IPS-15b (cell line): Measurements from ENCODE around the gene CEACAM21.

Experiments
- H3K27me3 ChIP-seq: one replicate; pipeline ENCODE4 v1.6.1; 2013; ENCODE audit warnings: low read length; ENCODE audit not compliant: control insufficient read depth, insufficient read depth
- H3K36me3 ChIP-seq: one replicate; pipeline ENCODE4 v1.6.1; 2013; ENCODE audit warnings: low read length; ENCODE audit not compliant: control insufficient read depth, insufficient read depth
- H3K4me1 ChIP-seq: one replicate; pipeline ENCODE4 v1.6.1; 2013; ENCODE audit warnings: mild to moderate bottlenecking, low read length; ENCODE audit not compliant: control insufficient read depth, insufficient read depth
- H3K4me3 ChIP-seq: one replicate; pipeline ENCODE4 v1.5.1; 2013; ENCODE audit warnings: low read depth, low read length
- H3K9ac ChIP-seq: one replicate; pipeline ENCODE4 v1.6.1; 2013; ENCODE audit warnings: low read depth, mild to moderate bottlenecking, low read length
- H3K9me3 ChIP-seq: one replicate; pipeline ENCODE4 v1.6.1; 2013; ENCODE audit warnings: mild to moderate bottlenecking, low read length; ENCODE audit not compliant: control insufficient read depth, insufficient read depth

The CEACAM21 gene

DNA sequence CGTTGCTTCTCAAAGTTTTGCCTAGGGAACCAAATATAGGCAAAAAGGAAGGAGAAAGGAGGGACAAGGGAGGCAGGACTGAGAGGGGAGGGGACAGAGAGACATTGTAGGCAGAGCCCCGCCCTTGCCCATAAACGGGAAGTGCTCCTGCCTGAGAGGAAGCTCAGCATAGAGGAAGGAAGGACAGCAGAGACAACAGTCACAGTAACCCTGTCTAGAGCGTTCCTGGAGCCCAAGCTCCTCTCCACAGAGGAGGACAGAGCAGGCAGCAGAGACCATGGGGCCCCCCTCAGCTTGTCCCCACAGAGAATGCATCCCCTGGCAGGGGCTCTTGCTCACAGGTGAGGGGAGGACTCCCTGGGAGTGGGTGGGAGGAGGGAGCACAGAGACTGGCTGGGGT lies at the start of gene CEACAM21:
TSS of gene CEACAM21 (plus strand) at position 169 of the 400 bp plus-strand sequence. CDS start at position 278, 109 bp downstream.
- H3K4me1 ChIP-seq, result no peaks in the 10 kb centered on the region
- no peaks in the 10 kb centered on the region for H3K36me3 ChIP-seq
- no peak within 1 kb of the TSS for H3K9ac ChIP-seq
- no peak within 1 kb of the TSS for H3K4me3 ChIP-seq
- H3K9me3 ChIP-seq, result no peaks in the 10 kb centered on the region
- H3K27me3 ChIP-seq, result peaks cover 29% of the 10 kb centered on the region

DNA sequence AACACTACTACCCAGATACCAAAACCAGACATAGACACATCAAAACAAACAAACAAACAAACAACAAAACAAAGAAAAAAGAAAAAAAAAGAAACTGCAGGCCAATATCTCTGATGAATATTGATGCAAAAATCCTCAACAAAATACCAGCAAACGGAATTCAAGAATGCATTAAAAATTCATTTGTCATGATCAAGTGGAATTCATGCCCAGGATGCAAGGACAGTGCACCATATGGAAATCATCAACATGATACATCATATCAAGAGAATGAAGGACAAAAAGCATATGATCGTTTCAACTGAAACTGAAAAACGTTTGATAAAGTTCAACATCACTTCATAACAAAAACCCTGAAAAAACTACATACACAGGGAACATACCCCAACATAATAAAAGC lies 48.9 kb upstream of the CEACAM21 start:
- H3K4me1 ChIP-seq, result no peaks in the 10 kb centered on the region
- H3K36me3 ChIP-seq, result no peaks in the 10 kb centered on the region
- no peak overlapping the region for H3K9ac ChIP-seq
- no peak overlapping the region for H3K4me3 ChIP-seq
- H3K27me3 ChIP-seq, result peaks cover 58% of the 10 kb centered on the region
- peaks cover 2% of the 10 kb centered on the region for H3K9me3 ChIP-seq

DNA sequence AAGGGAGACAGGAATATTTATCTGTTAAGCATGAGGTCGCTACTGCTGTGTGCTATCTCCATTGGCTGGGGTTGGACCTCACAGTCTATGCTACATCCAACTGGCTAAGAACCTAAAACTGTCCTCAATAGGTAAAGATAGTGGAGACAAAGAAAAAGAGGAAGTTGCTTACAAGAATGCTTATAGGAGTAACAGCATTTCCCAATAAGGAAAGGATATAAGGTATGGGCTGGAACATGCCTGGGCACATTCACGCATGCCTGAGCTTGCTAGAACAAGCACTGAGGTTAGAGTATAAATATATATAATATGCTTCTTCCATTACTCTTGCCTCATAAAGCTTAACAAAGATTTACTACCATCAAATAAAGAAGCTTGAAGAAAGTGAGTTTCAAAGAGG lies 47.9 kb upstream of the CEACAM21 start:
- Histone ChIP-seq H3K9me3 (peaks cover 3% of the 10 kb centered on the region), H3K27me3 (peaks cover 48% of the 10 kb centered on the region), H3K9ac (no peak overlapping the region), H3K4me1 (no peaks in the 10 kb centered on the region), H3K4me3 (no peak overlapping the region), H3K36me3 (no peaks in the 10 kb centered on the region)

DNA sequence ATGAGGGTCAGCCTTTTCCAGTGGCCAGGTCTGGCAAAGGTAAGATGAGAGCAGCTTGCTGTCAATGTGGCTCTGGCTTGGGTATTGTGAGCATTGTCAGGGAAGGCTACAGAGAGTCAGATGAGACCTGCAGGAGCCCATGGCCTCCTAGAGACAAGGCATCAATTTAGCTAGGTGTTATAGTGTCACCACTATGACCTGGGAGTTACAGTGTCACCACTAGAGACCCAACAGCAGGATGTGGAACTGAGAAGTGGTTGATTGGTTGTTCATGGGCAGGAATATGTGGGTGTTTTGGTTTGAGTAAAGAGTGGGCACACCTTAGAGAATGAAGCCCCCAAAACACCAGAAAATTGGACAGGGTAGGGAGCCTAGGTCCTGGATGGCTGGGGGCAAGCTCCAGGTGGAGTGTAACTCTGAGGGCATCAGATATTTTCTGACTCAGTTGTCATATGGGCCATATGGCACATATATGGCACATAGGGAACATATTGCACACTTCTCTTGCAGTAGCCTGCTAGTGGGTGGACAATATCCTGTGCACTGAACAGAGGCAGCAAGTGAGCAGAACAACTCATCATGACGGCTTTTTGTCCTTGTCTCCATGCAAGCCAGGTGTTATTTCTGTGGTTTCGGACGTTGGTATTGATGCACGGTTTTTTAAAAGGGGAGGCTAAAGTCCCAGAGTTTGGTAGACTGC lies 46.3 kb upstream of the CEACAM21 start:
- H3K27me3 ChIP-seq, result peaks cover 32% of the 10 kb centered on the region
- H3K9me3 ChIP-seq, result peaks cover 3% of the 10 kb centered on the region
- no peak overlapping the region for H3K9ac ChIP-seq
- H3K36me3 ChIP-seq, result no peaks in the 10 kb centered on the region
- no peak overlapping the region for H3K4me3 ChIP-seq
- H3K4me1 ChIP-seq, result no peaks in the 10 kb centered on the region

DNA sequence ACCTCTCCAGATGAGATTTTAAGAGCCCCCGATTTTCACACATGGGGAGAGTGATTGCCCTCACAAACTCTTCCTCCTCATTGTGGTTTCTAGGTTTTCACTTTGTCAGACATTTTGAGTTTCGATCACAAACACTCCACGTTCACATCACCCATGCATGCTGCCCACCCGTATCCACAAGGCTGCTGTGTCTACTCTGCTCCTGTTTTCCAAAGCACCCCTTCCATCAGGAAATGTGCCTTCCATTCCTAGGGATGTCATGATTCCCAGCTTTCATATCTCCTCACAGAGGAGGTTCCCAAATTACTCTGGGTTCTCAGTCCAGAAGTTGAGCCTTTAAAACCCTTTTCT lies 45.8 kb upstream of the CEACAM21 start:
- Histone ChIP-seq H3K27me3 (peaks cover 27% of the 10 kb centered on the region), H3K36me3 (no peaks in the 10 kb centered on the region), H3K9me3 (peaks cover 3% of the 10 kb centered on the region), H3K4me3 (no peak overlapping the region), H3K4me1 (no peaks in the 10 kb centered on the region), H3K9ac (no peak overlapping the region)

DNA sequence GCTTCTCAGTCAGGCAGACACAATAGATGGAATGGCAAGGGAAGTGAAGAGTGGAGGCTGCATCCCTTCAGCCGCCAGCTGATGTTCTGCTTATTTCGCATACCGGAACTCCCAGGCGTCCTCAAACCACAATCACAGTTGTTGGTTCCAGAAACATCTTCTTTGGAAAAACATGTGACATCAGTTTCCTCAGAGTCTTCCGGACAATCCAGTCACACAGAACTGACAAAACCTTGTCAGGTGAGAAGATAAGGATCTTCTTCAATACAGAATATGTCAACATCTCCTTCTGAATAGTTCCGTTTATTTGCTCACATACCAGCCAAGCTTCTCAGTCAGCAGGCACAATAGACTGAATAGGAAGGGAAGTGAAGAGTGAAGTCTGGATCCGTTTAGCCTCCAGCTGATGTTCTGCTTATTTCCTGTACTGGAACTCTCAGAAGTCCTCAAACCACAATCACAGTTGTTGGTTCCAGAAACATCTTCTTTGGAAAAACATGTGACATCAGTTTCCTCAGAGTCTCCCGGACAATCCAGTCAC lies 45.1 kb upstream of the CEACAM21 start:
- H3K9ac ChIP-seq, result no peak overlapping the region

DNA sequence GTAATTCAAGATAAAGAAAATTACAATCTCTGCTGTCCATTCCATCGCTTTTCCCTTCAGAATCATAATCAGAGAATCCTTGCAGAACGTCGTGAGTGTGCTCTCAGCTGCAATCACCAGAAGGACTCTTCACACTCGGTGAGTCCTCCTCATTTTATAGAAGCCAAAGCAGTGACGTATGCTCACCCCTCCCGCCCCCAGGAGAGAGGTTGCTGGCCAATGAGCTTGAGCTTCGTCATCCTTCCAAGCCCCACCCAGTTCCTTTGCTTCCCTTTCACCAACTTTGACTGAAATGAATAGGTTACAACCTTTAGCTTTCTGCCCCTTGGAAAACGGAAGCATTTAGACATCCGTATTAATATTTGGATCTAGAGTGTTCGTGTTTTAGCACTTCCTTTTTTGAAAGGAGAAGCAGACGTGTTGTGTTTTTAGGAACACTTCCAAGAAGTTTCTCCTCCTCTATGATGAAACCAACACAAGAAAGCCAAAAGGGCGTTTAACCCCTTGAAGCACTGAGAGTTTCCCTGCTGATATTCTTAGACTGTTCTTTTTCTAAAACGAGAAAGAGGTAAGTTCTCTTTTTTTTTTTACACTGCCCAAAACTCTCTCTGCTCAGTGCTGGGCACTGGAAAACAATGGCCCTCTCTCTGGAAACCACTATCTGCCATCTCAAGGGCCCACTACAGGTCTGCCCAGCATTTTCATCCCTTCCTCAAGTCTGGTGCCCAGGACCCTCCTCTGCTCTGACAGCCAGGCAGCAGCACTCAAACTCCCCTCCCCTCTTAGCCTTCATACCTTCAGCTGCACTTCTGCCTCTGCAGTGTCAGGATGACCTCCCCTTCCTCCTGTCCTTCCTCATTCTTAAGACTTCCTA lies 44.3 kb upstream of the CEACAM21 start:
- no peak overlapping the region for H3K4me3 ChIP-seq
- no peaks in the 10 kb centered on the region for H3K36me3 ChIP-seq
- no peak overlapping the region for H3K9ac ChIP-seq
- peaks cover 21% of the 10 kb centered on the region for H3K27me3 ChIP-seq
- peaks cover 3% of the 10 kb centered on the region for H3K9me3 ChIP-seq
- H3K4me1 ChIP-seq, result no peaks in the 10 kb centered on the region

More for the DNA sequence above, 45.1 kb upstream of the CEACAM21 start:
- Histone ChIP-seq H3K27me3 (peaks cover 22% of the 10 kb centered on the region), H3K4me3 (no peak overlapping the region), H3K36me3 (no peaks in the 10 kb centered on the region), H3K4me1 (no peaks in the 10 kb centered on the region), H3K9me3 (peaks cover 3% of the 10 kb centered on the region)

DNA sequence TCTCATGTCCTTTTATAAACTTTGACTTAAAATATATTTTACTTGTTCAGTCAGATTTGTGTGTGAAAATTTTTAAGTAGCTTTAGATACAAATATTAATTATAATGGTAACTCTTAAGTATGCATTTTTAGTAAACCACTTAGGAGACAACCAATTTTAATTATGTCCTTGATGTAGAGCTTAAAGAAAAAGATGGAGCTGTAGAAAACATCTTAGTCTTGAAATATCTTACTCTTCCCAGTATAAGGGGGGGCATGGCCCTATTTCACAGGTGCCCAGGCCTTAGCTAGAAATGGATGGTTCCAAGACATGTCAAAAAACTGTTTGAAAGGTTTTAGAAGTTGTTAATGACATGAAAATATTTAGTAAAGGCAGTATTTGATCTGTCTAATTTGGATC lies 43.4 kb upstream of the CEACAM21 start:
- H3K9ac ChIP-seq, result no peak overlapping the region
- H3K36me3 ChIP-seq, result no peaks in the 10 kb centered on the region
- no peaks in the 10 kb centered on the region for H3K4me1 ChIP-seq
- peaks cover 3% of the 10 kb centered on the region for H3K9me3 ChIP-seq
- peaks cover 19% of the 10 kb centered on the region for H3K27me3 ChIP-seq
- no peak overlapping the region for H3K4me3 ChIP-seq

DNA sequence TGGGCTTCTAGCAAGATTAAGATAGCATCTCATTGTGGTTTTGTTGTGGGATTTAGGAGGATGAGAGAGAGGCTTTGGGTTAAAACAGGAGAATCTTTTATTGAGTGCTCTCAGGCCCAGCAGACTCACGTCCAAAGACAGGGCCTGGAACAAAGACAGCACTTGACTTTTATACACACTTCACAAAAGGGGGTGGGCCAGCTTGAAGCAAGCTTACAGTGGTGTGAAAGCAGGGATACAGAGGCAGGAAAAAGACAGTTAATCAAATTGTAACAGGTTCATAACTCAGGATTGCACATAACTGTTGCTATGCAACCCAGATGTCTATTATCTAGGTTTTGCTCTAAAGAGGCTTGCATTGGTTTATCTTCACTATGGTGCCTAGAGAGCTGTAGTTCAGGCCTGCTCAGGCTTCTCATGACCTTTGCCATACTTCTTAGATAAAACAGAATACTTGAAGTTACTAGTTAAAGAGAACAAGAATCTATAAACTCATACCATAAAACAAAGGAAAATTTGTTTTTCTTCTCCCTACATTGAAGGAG lies 42.2 kb upstream of the CEACAM21 start:
- Histone ChIP-seq H3K4me3 (no peak overlapping the region), H3K36me3 (peaks cover 3% of the 10 kb centered on the region), H3K9ac (no peak overlapping the region), H3K9me3 (peaks cover 3% of the 10 kb centered on the region), H3K4me1 (no peaks in the 10 kb centered on the region), H3K27me3 (peaks cover 27% of the 10 kb centered on the region)

DNA sequence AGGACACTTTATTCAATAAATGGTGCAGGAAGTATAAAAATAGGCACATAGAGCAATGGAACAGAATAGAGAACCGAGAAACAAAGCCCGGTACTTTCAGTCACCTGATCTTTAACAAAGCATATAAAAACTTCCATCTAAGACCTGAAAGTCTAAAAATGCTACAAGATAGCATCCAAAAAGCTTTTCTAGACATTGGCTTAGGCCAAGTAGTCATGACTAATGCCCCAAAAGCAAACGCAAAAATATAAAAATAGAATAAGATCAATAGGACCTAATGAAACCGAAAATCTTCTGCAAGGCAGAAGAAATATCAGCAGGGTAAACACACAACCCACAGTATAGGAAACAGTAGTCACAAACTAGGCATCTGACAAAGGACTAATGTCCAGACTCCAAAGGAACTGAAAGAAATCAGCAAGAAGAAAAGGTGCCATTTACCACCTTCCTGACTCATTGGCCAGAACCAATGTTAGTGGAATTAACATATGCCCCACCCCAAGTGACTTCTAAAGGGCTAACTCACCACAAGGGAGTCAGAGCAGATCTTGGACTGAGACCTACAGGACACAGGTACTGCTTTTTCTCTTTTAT lies 40.8 kb upstream of the CEACAM21 start:
- peaks cover 26% of the 10 kb centered on the region for H3K27me3 ChIP-seq
- H3K36me3 ChIP-seq, result peaks cover 3% of the 10 kb centered on the region
- no peak overlapping the region for H3K9ac ChIP-seq
- H3K9me3 ChIP-seq, result peaks cover 3% of the 10 kb centered on the region
- no peak overlapping the region for H3K4me3 ChIP-seq
- no peaks in the 10 kb centered on the region for H3K4me1 ChIP-seq

DNA sequence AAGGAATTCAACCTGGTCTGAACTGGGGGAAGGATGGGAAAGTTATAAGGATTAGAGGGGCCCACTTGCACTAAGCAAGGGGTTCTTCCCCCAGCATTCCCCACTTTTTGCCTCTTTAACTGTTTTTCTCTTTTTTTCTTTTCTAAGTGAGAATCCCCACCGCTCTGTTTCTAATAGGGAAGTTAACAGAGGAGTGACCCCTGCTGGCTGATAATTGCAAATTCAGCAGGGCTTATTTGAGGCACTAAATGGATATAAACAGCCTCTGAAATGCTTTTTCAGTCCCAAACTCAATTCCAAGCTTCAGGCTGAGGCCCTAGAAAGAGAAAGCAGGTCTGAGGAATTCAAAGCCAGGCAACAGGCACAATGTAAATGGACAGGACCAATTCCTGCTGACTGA lies 38.2 kb upstream of the CEACAM21 start:
- Histone ChIP-seq H3K4me1 (no peaks in the 10 kb centered on the region), H3K9ac (no peak overlapping the region), H3K9me3 (no peaks in the 10 kb centered on the region), H3K36me3 (peaks cover 3% of the 10 kb centered on the region), H3K27me3 (peaks cover 24% of the 10 kb centered on the region), H3K4me3 (no peak overlapping the region)
